HepG2 (cell line): ENCODE results near the gene ARMH3. TPM values are rescaled to one million over a fixed set of nuclear protein-coding genes. Genes with fewer than 3 reads are reported as not detected.

Experiments
- ATAC-seq: fragments of 200-7000 bp; cut with Tn5 transposase; 3 replicates; pipeline ENCODE4 v1.9.1; 2020; ENCODE audit warnings: mild to moderate bottlenecking, moderate library complexity
- BruUV-seq: library from RNA; stranded (reverse); fragments of 400-500 nt; replicated peaks from 2 replicates; lab custom pipeline; 2021; lab: Mats Ljungman, UMichigan
- CTCF ChIA-PET: fragments of 300-600 bp; formaldehyde crosslinking; extraction: SDS; loops from one replicate; lab custom pipeline; 2021; ENCODE audit warnings: low total read pairs, inconsistent platforms, low intra/inter-chr PET ratio; lab: Yijun Ruan, JAX
- POLR2A ChIA-PET: fragments of 350-600 bp; sonication (Branson Sonifier 250); formaldehyde crosslinking; loops from one replicate; lab custom pipeline; 2020; ENCODE audit warnings: antibody characterized with exemption, inconsistent platforms; lab: Yijun Ruan, JAX
- DNase-seq: peaks from one replicate; pipeline ENCODE4 v3.0.0-alpha.2; 2015; ENCODE audit warnings: low spot score
- FAIRE-seq: peaks from 3 replicates; lab custom pipeline; 2011; peaks lifted over from hg19 to GRCh38; lab: Jason Lieb, UNC
- H2AFZ ChIP-seq: one replicate; pipeline ENCODE4 v1.6.1; 2011; ENCODE audit warnings: low read length, inconsistent platforms
- H3K27ac ChIP-seq: fragments of 300-600 bp; 3 replicates; pipeline ENCODE4 v1.8.0; 2011; ENCODE audit warnings: mixed run types, mild to moderate bottlenecking, mixed read lengths, low read length, inconsistent platforms; ENCODE audit not compliant: insufficient read depth; ENCODE audit errors: extremely low read length
- H3K27me3 ChIP-seq, 2 experiments: fragments of 200-600 bp in 1 of 2; 2 replicates in 1 of 2; 3 replicates in 1 of 2; pipeline versions ENCODE4 v1.6.0 to v1.8.0; 2011; ENCODE audit warnings: low read length in 2 of 2, mild to moderate bottlenecking in 2 of 2, moderate library complexity in 2 of 2, inconsistent platforms in 1 of 2; ENCODE audit not compliant: insufficient read depth in 2 of 2, control insufficient read depth in 1 of 2
- H3K36me3 ChIP-seq, 2 experiments: fragments of 200-600 bp in 1 of 2; replicated peaks in 1 of 2; 2 replicates in 1 of 2; 3 replicates in 1 of 2; pipeline versions ENCODE4 v1.5.1 to v1.8.0; 2011; ENCODE audit warnings: low read length in 2 of 2, inconsistent platforms in 1 of 2; ENCODE audit not compliant: insufficient read depth in 2 of 2, control insufficient read depth in 1 of 2
- H3K4me1 ChIP-seq: 2 replicates; pipeline ENCODE4 v1.5.1; 2012; ENCODE audit warnings: low read length, inconsistent platforms; ENCODE audit not compliant: insufficient read depth
- H3K4me2 ChIP-seq: 2 replicates; pipeline ENCODE4 v1.6.0; 2011; ENCODE audit warnings: low read depth, low read length, inconsistent platforms
- H3K4me3 ChIP-seq, 3 experiments: fragments of 200-600 bp in 1 of 3; sonication (generic), shearing (Covaris generic) in 1 of 3; replicated peaks in 1 of 3; 2 replicates each; pipeline ENCODE4 v1.5.1; 2011 to 2016; ENCODE audit warnings: low read length in 3 of 3, inconsistent platforms in 2 of 3, low read depth in 2 of 3, mild to moderate bottlenecking in 2 of 3, control low read depth in 1 of 3, mixed read lengths in 1 of 3; ENCODE audit not compliant: insufficient read depth in 1 of 3
- H3K79me2 ChIP-seq: one replicate; pipeline ENCODE4 v1.6.1; 2011; ENCODE audit warnings: low read length, inconsistent platforms; ENCODE audit not compliant: insufficient read depth
- H3K9ac ChIP-seq: 2 replicates; pipeline ENCODE4 v1.6.0; 2011; ENCODE audit warnings: mild to moderate bottlenecking, low read depth, low read length, inconsistent platforms; ENCODE audit not compliant: insufficient read depth
- H3K9me3 ChIP-seq: 2 replicates; pipeline ENCODE4 v1.5.1; 2012; ENCODE audit warnings: mild to moderate bottlenecking, low read length
- H4K20me1 ChIP-seq: 2 replicates; pipeline ENCODE4 v1.6.0; 2011; ENCODE audit warnings: inconsistent platforms, mild to moderate bottlenecking, low read length, moderate library complexity; ENCODE audit not compliant: insufficient read depth
- BRCA1 ChIP-seq: sonication (generic); formaldehyde crosslinking; IDR thresholded peaks from 2 replicates; pipeline ENCODE4 v1.4.0; 2020; ENCODE audit warnings: missing genetic modification reagents
- GABPA ChIP-seq, 2 experiments: IDR thresholded peaks; 2 replicates each; pipeline ENCODE4 v1.6.1; 2011 to 2016; ENCODE audit warnings: low read depth in 2 of 2, low read length in 1 of 2, missing biosample characterization in 1 of 2, missing genetic modification characterization in 1 of 2
- HCFC1 ChIP-seq: fragments of 150-350 bp; IDR thresholded peaks from 2 replicates; pipeline ENCODE4 v1.6.1; 2014; ENCODE audit warnings: low read depth, low read length
- MTF2 ChIP-seq: sonication (generic); formaldehyde crosslinking; IDR thresholded peaks from 2 replicates; pipeline ENCODE4 v1.5.0; 2020; ENCODE audit warnings: missing genetic modification reagents, borderline replicate concordance
- SMC3 ChIP-seq: IDR thresholded peaks from 2 replicates; pipeline ENCODE4 v1.6.1; 2011; ENCODE audit warnings: low read length, improper control_type of control experiment
- ZNF616 ChIP-seq: sonication (generic); formaldehyde crosslinking; IDR thresholded peaks from 2 replicates; pipeline ENCODE4 v1.5.0; 2020; ENCODE audit warnings: low read depth, mild to moderate bottlenecking, missing genetic modification reagents
- ZNF713 ChIP-seq: sonication (generic); formaldehyde crosslinking; IDR thresholded peaks from 2 replicates; pipeline ENCODE4 v1.4.0; 2020; ENCODE audit warnings: mild to moderate bottlenecking, missing genetic modification reagents
- WGBS: methylation state at CpG from one replicate; pipeline ENCODE4 v1.1.6; 2017; ENCODE audit warnings: low lambda C conversion rate; 5-methylcytosine and 5-hydroxymethylcytosine counted together
- in situ Hi-C: cut with HindIII; loops from 2 replicates; pipeline ENCODE4 v1.10.0; 2017; ENCODE audit warnings: low pct_unique_long_range_greater_than_20kb; ENCODE audit not compliant: extremely low pct_ligation_motif_present
- intact Hi-C: fragments of 100-400 bp; cut with micrococcal nuclease; formaldehyde crosslinking; loops from one replicate; pipeline ENCODE4 v1.10.0; 2022; ENCODE audit not compliant: unreplicated experiment
- polyA plus RNA-seq, 8 experiments: library from polyadenylated mRNA; depleted of rRNA in 3 of 8; stranded (reverse) in 7 of 8; unstranded in 1 of 8; fragments of >200 nt; fragmentation: Illumina TruSeq in 4 of 8; extraction: Trizol in 4 of 8; gene quantifications; 2 replicates each; pipeline versions ENCODE4 v1.2.1 to v1.2.3, GENCODE V29; 2011 to 2016; ENCODE audit warnings: low read depth in 4 of 8, missing spikeins in 1 of 8, mixed read lengths in 1 of 8; ENCODE audit not compliant: insufficient read depth in 1 of 8
- total RNA-seq, 5 experiments: library from RNA; depleted of rRNA; stranded (reverse); fragments of >200 nt; fragmentation: Illumina TruSeq; extraction: Trizol; gene quantifications; 2 replicates each; pipeline ENCODE4 v1.2.3, GENCODE V29; 2016; ENCODE audit warnings: low read depth in 1 of 5
- TF ChIP-seq, protein P1 (sequence below): sonication (generic); formaldehyde crosslinking; IDR thresholded peaks from 2 replicates; pipeline ENCODE4 v1.4.0; 2020; ENCODE audit warnings: low read depth, mild to moderate bottlenecking, missing genetic modification reagents
- TF ChIP-seq, protein P2 (sequence below): sonication (generic); formaldehyde crosslinking; conservative IDR thresholded peaks from 2 replicates; pipeline ENCODE4 v1.5.0; 2020; ENCODE audit warnings: missing genetic modification reagents
- TF ChIP-seq, protein P3 (sequence below): sonication (generic); formaldehyde crosslinking; IDR thresholded peaks from 2 replicates; pipeline ENCODE4 v1.5.1; 2020; ENCODE audit warnings: mild to moderate bottlenecking, missing genetic modification reagents, moderate library complexity
- TF ChIP-seq, protein P4 (sequence below): conservative IDR thresholded peaks from 2 replicates; pipeline ENCODE4 v1.6.1; 2018; ENCODE audit warnings: missing genetic modification reagents
- TF ChIP-seq, protein P5 (sequence below): sonication (generic); formaldehyde crosslinking; IDR thresholded peaks from 2 replicates; pipeline ENCODE4 v1.8.0; 2022; ENCODE audit warnings: missing genetic modification reagents, mild to moderate bottlenecking, inconsistent platforms, borderline replicate concordance

ARMH3 gene
- total and polyA plus RNA-seq, 2 of the 13 experiments (the other 11 are each of a cell fraction or from before 2014, with no cell fraction given): 8.4 to 16.9 TPM

DNA sequence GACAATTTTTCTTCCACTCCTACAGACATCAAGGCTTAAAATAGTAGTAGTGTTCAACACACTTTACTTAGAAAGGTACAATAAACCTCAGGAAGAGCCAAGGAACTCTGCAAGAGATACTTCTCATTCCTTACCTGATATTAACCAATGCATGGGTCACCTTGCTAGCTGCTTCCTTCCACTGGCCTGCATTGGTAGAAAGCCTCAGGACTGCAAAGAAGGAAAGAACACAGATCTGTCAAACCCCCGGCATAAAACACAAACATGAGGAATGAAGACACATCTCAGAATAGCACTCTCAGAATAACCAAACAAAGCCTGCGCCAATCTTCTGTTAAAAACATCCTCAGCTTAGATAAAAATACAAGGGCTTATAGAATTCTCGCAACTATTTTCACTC lies 116.2 kb downstream of the ARMH3 start (continued):
- TF ChIP-seq, protein P1, sequence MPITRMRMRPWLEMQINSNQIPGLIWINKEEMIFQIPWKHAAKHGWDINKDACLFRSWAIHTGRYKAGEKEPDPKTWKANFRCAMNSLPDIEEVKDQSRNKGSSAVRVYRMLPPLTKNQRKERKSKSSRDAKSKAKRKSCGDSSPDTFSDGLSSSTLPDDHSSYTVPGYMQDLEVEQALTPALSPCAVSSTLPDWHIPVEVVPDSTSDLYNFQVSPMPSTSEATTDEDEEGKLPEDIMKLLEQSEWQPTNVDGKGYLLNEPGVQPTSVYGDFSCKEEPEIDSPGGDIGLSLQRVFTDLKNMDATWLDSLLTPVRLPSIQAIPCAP: no peak
- TF ChIP-seq, all 625 proteins: peak for 0

DNA sequence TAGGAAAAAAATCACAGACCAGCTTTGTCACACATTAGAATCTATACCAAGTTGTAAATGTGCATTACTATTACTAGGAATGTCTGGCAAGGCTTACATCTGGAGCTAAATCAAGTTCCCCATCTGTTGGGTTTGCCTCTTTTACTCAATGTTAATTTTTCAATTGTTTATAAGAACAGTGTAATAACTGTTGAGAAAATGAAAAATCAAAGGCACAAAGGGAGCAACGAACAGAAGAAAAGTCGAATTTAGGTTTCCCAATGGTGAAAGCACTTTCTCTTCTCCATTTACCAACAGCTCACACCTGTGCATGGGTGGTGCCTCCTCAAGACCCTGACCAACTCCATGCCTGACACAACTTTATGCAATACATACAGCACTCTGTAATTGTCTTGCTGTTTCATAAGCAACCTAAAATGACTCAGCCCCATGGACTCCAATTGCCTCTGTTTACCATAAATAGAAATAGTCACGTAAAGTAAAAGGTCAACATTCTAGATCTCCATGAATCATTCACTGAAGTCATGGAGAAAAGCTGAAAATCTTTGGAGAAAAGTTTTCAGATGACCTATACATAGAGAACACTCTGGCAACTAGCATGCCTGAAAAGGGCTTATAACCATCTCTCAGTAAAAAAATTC lies 116.8 kb downstream of the ARMH3 start:
- ATAC-seq: no peak
- in situ Hi-C loops: no loop called here
- H3K4me3 ChIP-seq: no peak overlapping the region
- 88% methylated on average over 3 of the region's 3 CpGs for WGBS
- TF ChIP-seq, protein P2, sequence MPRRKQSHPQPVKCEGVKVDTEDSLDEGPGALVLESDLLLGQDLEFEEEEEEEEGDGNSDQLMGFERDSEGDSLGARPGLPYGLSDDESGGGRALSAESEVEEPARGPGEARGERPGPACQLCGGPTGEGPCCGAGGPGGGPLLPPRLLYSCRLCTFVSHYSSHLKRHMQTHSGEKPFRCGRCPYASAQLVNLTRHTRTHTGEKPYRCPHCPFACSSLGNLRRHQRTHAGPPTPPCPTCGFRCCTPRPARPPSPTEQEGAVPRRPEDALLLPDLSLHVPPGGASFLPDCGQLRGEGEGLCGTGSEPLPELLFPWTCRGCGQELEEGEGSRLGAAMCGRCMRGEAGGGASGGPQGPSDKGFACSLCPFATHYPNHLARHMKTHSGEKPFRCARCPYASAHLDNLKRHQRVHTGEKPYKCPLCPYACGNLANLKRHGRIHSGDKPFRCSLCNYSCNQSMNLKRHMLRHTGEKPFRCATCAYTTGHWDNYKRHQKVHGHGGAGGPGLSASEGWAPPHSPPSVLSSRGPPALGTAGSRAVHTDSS: no peak
- no peak for TF ChIP-seq MTF2 (CRISPR knock-in tag)
- no peak for TF ChIP-seq HCFC1
- TF ChIP-seq ZNF713 (CRISPR knock-in tag): no peak
- TF ChIP-seq BRCA1 (CRISPR knock-in tag): no peak
- no peak for TF ChIP-seq ZNF616
- TF ChIP-seq SMC3: no peak
- TF ChIP-seq, protein P3, sequence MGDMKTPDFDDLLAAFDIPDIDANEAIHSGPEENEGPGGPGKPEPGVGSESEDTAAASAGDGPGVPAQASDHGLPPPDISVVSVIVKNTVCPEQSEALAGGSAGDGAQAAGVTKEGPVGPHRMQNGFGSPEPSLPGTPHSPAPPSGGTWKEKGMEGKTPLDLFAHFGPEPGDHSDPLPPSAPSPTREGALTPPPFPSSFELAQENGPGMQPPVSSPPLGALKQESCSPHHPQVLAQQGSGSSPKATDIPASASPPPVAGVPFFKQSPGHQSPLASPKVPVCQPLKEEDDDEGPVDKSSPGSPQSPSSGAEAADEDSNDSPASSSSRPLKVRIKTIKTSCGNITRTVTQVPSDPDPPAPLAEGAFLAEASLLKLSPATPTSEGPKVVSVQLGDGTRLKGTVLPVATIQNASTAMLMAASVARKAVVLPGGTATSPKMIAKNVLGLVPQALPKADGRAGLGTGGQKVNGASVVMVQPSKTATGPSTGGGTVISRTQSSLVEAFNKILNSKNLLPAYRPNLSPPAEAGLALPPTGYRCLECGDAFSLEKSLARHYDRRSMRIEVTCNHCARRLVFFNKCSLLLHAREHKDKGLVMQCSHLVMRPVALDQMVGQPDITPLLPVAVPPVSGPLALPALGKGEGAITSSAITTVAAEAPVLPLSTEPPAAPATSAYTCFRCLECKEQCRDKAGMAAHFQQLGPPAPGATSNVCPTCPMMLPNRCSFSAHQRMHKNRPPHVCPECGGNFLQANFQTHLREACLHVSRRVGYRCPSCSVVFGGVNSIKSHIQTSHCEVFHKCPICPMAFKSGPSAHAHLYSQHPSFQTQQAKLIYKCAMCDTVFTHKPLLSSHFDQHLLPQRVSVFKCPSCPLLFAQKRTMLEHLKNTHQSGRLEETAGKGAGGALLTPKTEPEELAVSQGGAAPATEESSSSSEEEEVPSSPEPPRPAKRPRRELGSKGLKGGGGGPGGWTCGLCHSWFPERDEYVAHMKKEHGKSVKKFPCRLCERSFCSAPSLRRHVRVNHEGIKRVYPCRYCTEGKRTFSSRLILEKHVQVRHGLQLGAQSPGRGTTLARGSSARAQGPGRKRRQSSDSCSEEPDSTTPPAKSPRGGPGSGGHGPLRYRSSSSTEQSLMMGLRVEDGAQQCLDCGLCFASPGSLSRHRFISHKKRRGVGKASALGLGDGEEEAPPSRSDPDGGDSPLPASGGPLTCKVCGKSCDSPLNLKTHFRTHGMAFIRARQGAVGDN (CRISPR knock-in tag): no peak
- no peak for TF ChIP-seq GABPA (IDR thresholded peaks at IDR 0.05; ENCODE audit: low read depth, low read length)
- no peak for TF ChIP-seq GABPA (CRISPR knock-in tag; IDR thresholded peaks at IDR 0.05; ENCODE audit: low read depth)
- TF ChIP-seq, protein P4, sequence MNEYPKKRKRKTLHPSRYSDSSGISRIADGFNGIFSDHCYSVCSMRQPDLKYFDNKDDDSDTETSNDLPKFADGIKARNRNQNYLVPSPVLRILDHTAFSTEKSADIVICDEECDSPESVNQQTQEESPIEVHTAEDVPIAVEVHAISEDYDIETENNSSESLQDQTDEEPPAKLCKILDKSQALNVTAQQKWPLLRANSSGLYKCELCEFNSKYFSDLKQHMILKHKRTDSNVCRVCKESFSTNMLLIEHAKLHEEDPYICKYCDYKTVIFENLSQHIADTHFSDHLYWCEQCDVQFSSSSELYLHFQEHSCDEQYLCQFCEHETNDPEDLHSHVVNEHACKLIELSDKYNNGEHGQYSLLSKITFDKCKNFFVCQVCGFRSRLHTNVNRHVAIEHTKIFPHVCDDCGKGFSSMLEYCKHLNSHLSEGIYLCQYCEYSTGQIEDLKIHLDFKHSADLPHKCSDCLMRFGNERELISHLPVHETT (CRISPR knock-in tag): no peak
- TF ChIP-seq, protein P5, sequence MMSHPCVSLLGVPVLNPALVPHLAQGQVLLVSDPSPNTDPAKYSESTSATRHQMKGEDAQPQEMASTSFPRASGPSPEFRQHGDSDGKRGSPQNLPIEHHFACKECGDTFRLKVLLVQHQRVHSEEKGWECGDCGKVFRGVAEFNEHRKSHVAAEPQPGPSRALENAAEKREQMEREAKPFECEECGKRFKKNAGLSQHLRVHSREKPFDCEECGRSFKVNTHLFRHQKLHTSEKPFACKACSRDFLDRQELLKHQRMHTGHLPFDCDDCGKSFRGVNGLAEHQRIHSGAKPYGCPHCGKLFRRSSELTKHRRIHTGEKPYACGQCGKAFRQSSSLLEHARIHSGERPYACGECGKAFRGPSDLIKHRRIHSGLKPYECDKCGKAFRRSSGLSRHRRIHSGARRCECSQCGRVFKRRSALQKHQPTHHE (CRISPR knock-in tag): no peak
- TF ChIP-seq, all 625 proteins: peak for 0
- DNase-seq (no peak), FAIRE-seq (no peak)
- H3K9me3 ChIP-seq: no peaks in the 10 kb centered on the region
- no peaks in the 10 kb centered on the region for H3K4me1 ChIP-seq
- no peak overlapping the region for H3K9ac ChIP-seq
- no peaks in the 10 kb centered on the region for H3K27me3 ChIP-seq
- intact Hi-C loops: no loop called here
- no peak overlapping the region for H3K4me2 ChIP-seq
- no peaks in the 10 kb centered on the region for H3K79me2 ChIP-seq
- POLR2A ChIA-PET: no interaction called here
- no TSS peak for BruUV-seq
- no peak overlapping the region for H3K27ac ChIP-seq
- H3K36me3 ChIP-seq: peaks cover 3 to 6% of the 10 kb centered on the region in 2 experiments; a peak in 2 of 5 replicates
- no peak overlapping the region for H2AFZ ChIP-seq
- CTCF ChIA-PET: no interaction called here
- no peaks in the 10 kb centered on the region for H4K20me1 ChIP-seq
